GM12875 (cell line): ENCODE measurements around the gene TEP1.

Experiments
- H3K4me3 ChIP-seq: one replicate; pipeline ENCODE4 v1.5.1; 2011; ENCODE audit warnings: low read depth, low read length, control low read depth
- TF ChIP-seq, protein P1 (sequence below): IDR thresholded peaks from 2 replicates; pipeline ENCODE4 v1.5.1; 2011; ENCODE audit warnings: low read depth, mild to moderate bottlenecking, control low read depth, inconsistent platforms, low read length, moderate library complexity, borderline replicate concordance; ENCODE audit not compliant: insufficient read depth

Gene TEP1

GRCh38 chr14:20400965-20401593, 12.2 kb downstream of the TEP1 start:
- TF ChIP-seq, protein P1, sequence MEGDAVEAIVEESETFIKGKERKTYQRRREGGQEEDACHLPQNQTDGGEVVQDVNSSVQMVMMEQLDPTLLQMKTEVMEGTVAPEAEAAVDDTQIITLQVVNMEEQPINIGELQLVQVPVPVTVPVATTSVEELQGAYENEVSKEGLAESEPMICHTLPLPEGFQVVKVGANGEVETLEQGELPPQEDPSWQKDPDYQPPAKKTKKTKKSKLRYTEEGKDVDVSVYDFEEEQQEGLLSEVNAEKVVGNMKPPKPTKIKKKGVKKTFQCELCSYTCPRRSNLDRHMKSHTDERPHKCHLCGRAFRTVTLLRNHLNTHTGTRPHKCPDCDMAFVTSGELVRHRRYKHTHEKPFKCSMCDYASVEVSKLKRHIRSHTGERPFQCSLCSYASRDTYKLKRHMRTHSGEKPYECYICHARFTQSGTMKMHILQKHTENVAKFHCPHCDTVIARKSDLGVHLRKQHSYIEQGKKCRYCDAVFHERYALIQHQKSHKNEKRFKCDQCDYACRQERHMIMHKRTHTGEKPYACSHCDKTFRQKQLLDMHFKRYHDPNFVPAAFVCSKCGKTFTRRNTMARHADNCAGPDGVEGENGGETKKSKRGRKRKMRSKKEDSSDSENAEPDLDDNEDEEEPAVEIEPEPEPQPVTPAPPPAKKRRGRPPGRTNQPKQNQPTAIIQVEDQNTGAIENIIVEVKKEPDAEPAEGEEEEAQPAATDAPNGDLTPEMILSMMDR, result no peak
- H3K4me3 ChIP-seq, result no peak overlapping the region

DNA sequence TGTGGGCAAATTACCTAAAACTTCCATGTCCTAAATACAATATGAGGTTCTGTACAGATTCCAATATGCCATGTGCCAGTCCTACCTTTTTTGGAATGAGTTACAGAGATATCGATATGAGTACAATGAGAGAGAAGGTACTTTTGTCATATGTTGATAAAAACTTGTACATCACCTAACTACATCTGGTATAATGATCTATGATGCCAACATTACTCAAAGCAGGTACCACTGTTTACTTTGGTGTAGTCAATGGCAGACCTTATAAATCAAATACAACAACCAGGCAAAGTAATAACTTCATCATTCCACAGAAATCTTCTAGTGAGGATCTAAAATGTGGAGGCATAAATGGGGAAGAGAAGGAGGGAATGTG, 12.7 kb downstream of the TEP1 start:
- TF ChIP-seq, protein P1, result no peak
- no peak overlapping the region for H3K4me3 ChIP-seq

GRCh38 chr14:20397511-20397910, 15.8 kb downstream of the TEP1 start:
- H3K4me3 ChIP-seq, result no peak overlapping the region
- TF ChIP-seq, protein P1, result no peak

DNA sequence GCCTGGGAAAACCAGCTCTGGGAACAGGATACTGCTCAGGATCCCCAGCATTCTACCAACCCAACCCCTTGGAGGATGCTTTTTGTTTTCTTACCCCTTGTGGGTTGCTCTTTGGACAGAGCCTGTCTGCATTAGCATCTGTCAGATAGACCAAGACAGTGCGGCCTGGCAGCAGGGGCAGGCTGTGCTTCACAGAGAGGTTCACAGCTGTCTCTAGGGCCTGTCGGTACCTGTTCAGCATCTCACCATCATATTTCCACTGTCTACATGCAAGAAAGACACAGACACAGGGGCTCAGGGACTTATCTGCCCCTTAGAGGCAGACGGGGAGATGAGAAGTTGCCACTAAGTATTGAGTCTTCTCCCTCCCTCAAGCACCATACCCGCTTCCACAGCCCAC, 21.8 kb downstream of the TEP1 start:
- TF ChIP-seq, protein P1, result no peak
- H3K4me3 ChIP-seq, result no peak overlapping the region

DNA sequence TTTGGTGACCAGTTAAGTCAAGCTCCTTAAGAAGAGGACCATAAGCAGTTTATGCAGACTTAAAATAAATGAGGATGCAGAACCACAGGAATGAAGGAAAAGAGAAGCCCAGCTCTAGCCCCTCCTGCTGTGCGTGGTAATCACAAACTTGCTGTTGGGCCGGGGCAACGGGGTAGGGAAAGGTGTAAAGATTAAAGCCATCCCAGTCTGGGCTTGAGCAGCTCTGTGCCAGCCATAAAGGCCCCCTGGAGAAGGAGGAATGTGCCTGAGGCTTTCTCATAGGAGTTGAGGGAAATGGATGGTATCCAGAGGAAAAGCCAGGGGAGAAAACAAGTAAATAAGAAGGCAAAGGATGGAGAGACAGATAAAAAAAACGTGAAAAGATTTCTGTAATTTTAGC, 25.1 kb downstream of the TEP1 start:
- no peak overlapping the region for H3K4me3 ChIP-seq
- TF ChIP-seq, protein P1, result no peak

DNA sequence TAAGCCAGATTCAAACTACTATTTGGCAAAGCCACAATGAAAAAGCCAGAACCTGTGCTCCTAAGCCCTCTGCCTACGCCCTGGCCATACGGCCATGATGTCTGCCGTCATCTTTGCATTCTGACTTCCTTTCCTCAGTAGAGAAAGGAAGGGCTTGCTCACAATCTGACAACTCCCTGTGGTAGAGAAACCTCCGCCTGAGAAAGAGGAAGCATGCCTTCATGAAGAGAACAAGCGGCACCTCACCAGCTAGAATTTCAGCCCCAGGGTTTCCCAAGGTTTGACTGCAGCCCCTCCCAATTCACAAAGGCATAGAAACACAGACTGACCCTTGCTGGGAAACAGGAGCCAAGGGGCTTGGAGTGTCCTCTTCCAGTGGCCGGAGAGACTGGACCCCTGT, 25.7 kb downstream of the TEP1 start:
- H3K4me3 ChIP-seq, result no peak overlapping the region
- TF ChIP-seq, protein P1, result no peak

DNA sequence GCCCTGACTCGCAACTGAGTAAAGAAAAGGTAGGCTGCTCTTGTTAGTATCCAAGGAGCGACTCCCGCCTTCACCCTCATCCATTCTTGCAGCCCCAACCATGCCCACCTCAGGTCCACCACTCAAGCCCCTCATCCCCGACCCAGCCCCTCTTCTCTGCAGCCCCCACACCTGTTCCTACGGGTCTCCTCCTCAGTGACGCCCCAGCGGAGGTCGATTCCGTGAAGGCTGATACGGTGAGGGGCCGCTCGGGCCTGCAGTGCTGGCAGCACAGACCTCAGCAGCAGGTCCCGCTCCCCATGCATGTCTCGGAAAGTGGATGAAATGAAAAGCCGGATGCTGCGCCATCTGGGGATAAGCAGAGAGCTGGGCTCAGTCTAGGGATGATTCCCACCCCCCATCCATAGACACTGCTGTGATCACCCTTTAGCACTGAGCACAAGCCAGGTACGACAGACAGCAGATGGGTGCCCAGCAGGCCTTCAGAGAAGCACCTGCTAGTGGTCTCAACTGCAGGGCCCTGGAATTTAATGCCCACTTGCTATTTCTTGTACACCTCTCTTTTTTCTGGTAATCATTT, 26.9 kb downstream of the TEP1 start:
- H3K4me3 ChIP-seq, result no peak overlapping the region
- TF ChIP-seq, protein P1, result no peak
